IPS-20b (cell line): Measurements from ENCODE around the gene ARL6IP1.

Experiments used
- H3K27ac ChIP-seq: one replicate; pipeline ENCODE4 v1.5.1; 2013; ENCODE audit warnings: low read length
- H3K27me3 ChIP-seq: 2 replicates; pipeline ENCODE4 v1.6.1; 2013; ENCODE audit warnings: mild to moderate bottlenecking, low read length, inconsistent platforms; ENCODE audit not compliant: insufficient read depth
- H3K36me3 ChIP-seq: 2 replicates; pipeline ENCODE4 v1.6.1; 2013; ENCODE audit warnings: low read depth, mild to moderate bottlenecking, inconsistent platforms, low read length, moderate library complexity; ENCODE audit not compliant: insufficient read depth
- H3K4me1 ChIP-seq: 2 replicates; pipeline ENCODE4 v1.6.1; 2013; ENCODE audit warnings: mild to moderate bottlenecking, control low read depth, inconsistent platforms, low read length, moderate library complexity; ENCODE audit not compliant: insufficient read depth
- H3K4me3 ChIP-seq: 2 replicates; pipeline ENCODE4 v1.5.1; 2013; ENCODE audit warnings: mild to moderate bottlenecking, low read length, inconsistent platforms
- H3K9ac ChIP-seq: 2 replicates; pipeline ENCODE4 v1.6.1; 2013; ENCODE audit warnings: low read depth, mild to moderate bottlenecking, inconsistent platforms, low read length, moderate library complexity
- H3K9me3 ChIP-seq: 2 replicates; pipeline ENCODE4 v1.6.1; 2013; ENCODE audit warnings: mild to moderate bottlenecking, low read depth, low read length, inconsistent platforms; ENCODE audit not compliant: insufficient read depth

The ARL6IP1 gene

GRCh38 chr16:18827890-18828289 is 26.5 kb upstream of the ARL6IP1 start:
- H3K27me3 ChIP-seq, result no peaks in the 10 kb centered on the region
- no peaks in the 10 kb centered on the region for H3K9me3 ChIP-seq
- no peak overlapping the region for H3K4me3 ChIP-seq
- H3K4me1 ChIP-seq, result no peaks in the 10 kb centered on the region
- H3K36me3 ChIP-seq, result peaks cover 55% of the 10 kb centered on the region
- no peak overlapping the region for H3K9ac ChIP-seq
- no peak overlapping the region for H3K27ac ChIP-seq

GRCh38 chr16:18816286-18816685 is 14.9 kb upstream of the ARL6IP1 start:
- H3K36me3 ChIP-seq, result peaks cover 86% of the 10 kb centered on the region
- H3K4me1 ChIP-seq, result no peaks in the 10 kb centered on the region
- H3K9ac ChIP-seq, result no peak overlapping the region

GRCh38 chr16:18811925-18812324 is 10.6 kb upstream of the ARL6IP1 start:
- H3K36me3 ChIP-seq, result peaks cover 88% of the 10 kb centered on the region
- no peaks in the 10 kb centered on the region for H3K27me3 ChIP-seq
- H3K4me1 ChIP-seq, result peaks cover 4% of the 10 kb centered on the region; the same call in 1 of the 2 replicates

More at GRCh38 chr16:18816286-18816685, 14.9 kb upstream of the ARL6IP1 start:
- Histone ChIP-seq H3K9me3 (no peaks in the 10 kb centered on the region), H3K27ac (no peak overlapping the region), H3K4me3 (no peak overlapping the region), H3K27me3 (no peaks in the 10 kb centered on the region)

GRCh38 chr16:18809165-18809564 is 7.8 kb upstream of the ARL6IP1 start:
- H3K27ac ChIP-seq, result no peak overlapping the region
- H3K9ac ChIP-seq, result no peak overlapping the region
- H3K9me3 ChIP-seq, result no peaks in the 10 kb centered on the region
- H3K27me3 ChIP-seq, result no peaks in the 10 kb centered on the region
- peaks cover 82% of the 10 kb centered on the region for H3K36me3 ChIP-seq
- H3K4me1 ChIP-seq, result peaks cover 30% of the 10 kb centered on the region; the same call in 1 of the 2 replicates
- no peak overlapping the region for H3K4me3 ChIP-seq

More at GRCh38 chr16:18811925-18812324, 10.6 kb upstream of the ARL6IP1 start:
- Histone ChIP-seq H3K27ac (no peak overlapping the region), H3K4me3 (no peak overlapping the region), H3K9ac (no peak overlapping the region), H3K9me3 (no peaks in the 10 kb centered on the region)

GRCh38 chr16:18805257-18805773 is 4.0 kb upstream of the ARL6IP1 start:
- Histone ChIP-seq H3K4me3 (peak overlapping the region; percentile 14; the same call in 1 of the 2 replicates), H3K27ac (no peak overlapping the region), H3K27me3 (no peaks in the 10 kb centered on the region), H3K4me1 (peaks cover 35% of the 10 kb centered on the region), H3K9ac (peak overlapping the region; percentile 32; the same call in 1 of the 2 replicates), H3K36me3 (peaks cover 53% of the 10 kb centered on the region), H3K9me3 (no peaks in the 10 kb centered on the region)

- no peak overlapping the region for H3K4me3 ChIP-seq
- H3K36me3 ChIP-seq, result peaks cover 46% of the 10 kb centered on the region
- peak overlapping the region; percentile 36; the same call in 1 of the 2 replicates for H3K9ac ChIP-seq
- H3K9me3 ChIP-seq, result no peaks in the 10 kb centered on the region
- H3K27me3 ChIP-seq, result no peaks in the 10 kb centered on the region
- H3K4me1 ChIP-seq, result peaks cover 35% of the 10 kb centered on the region
- H3K27ac ChIP-seq, result no peak overlapping the region
Measured at GRCh38 chr16:18804540-18804939, 3.2 kb upstream of the ARL6IP1 start.

- Histone ChIP-seq H3K9me3 (no peaks in the 10 kb centered on the region), H3K4me3 (no peak overlapping the region), H3K4me1 (peaks cover 35% of the 10 kb centered on the region), H3K27me3 (no peaks in the 10 kb centered on the region), H3K36me3 (peaks cover 38% of the 10 kb centered on the region), H3K9ac (peak overlapping the region; percentile 36; the same call in 1 of the 2 replicates), H3K27ac (no peak overlapping the region)
Measured at GRCh38 chr16:18803569-18804462, 2.5 kb upstream of the ARL6IP1 start.

- H3K36me3 ChIP-seq, result peaks cover 37% of the 10 kb centered on the region
- no peak overlapping the region for H3K9ac ChIP-seq
- H3K27me3 ChIP-seq, result no peaks in the 10 kb centered on the region
- no peak overlapping the region for H3K27ac ChIP-seq
- peaks cover 35% of the 10 kb centered on the region for H3K4me1 ChIP-seq
- H3K9me3 ChIP-seq, result no peaks in the 10 kb centered on the region
- H3K4me3 ChIP-seq, result no peak overlapping the region
Measured at GRCh38 chr16:18802767-18803343, 1.5 kb upstream of the ARL6IP1 start.

GRCh38 chr16:18800775-18801144 is 589 bp downstream of the ARL6IP1 start:
- Histone ChIP-seq H3K4me1 (peaks cover 21% of the 10 kb centered on the region), H3K9ac (peak overlapping the region; percentile 91)

GRCh38 chr16:18800293-18800692 is 1.1 kb downstream of the ARL6IP1 start:
- no peaks in the 10 kb centered on the region for H3K9me3 ChIP-seq
- H3K27me3 ChIP-seq, result no peaks in the 10 kb centered on the region
- H3K4me1 ChIP-seq, result peaks cover 16% of the 10 kb centered on the region
- H3K9ac ChIP-seq, result peak overlapping the region; percentile 91
- H3K27ac ChIP-seq, result peak overlapping the region; percentile 52
- H3K36me3 ChIP-seq, result peaks cover 41% of the 10 kb centered on the region
- H3K4me3 ChIP-seq, result peak overlapping the region; percentile 94

More at GRCh38 chr16:18800775-18801144, 589 bp downstream of the ARL6IP1 start:
- H3K27me3 ChIP-seq, result no peaks in the 10 kb centered on the region
- H3K4me3 ChIP-seq, result peak overlapping the region; percentile 94
- H3K27ac ChIP-seq, result peak overlapping the region; percentile 52
- H3K9me3 ChIP-seq, result no peaks in the 10 kb centered on the region
- H3K36me3 ChIP-seq, result peaks cover 39% of the 10 kb centered on the region

GRCh38 chr16:18799500-18799899 is 1.8 kb downstream of the ARL6IP1 start:
- Histone ChIP-seq H3K4me1 (peaks cover 9% of the 10 kb centered on the region), H3K9ac (peak overlapping the region; percentile 91), H3K36me3 (peaks cover 41% of the 10 kb centered on the region), H3K27me3 (no peaks in the 10 kb centered on the region), H3K9me3 (no peaks in the 10 kb centered on the region), H3K4me3 (peak overlapping the region; percentile 94), H3K27ac (no peak overlapping the region)
